Panc1 (cell line): Measurements from ENCODE around the gene PARD3. TPM values are rescaled to one million over a fixed set of nuclear protein-coding genes. Genes with fewer than 3 reads are reported as not detected.
A peak's percentile ranks its signal among the peaks of the same experiment; 100 is the strongest.

Experiments
- ATAC-seq: fragments of 200-7000 bp; cut with Tn5 transposase; 2 replicates; pipeline ENCODE4 v1.9.1; 2020; ENCODE audit warnings: mild to moderate bottlenecking, moderate library complexity
- BruUV-seq: library from RNA; stranded (reverse); fragments of 400-500 nt; replicated peaks from 2 replicates; lab custom pipeline; 2021; lab: Mats Ljungman, UMichigan
- CTCF ChIA-PET: fragments of 300-600 bp; sonication (Branson Sonifier 250); formaldehyde crosslinking; loops from one replicate; lab custom pipeline; 2022; ENCODE audit warnings: antibody characterized with exemption; lab: Charles Lee
- POLR2A ChIA-PET: fragments of 300-600 bp; sonication (Branson Sonifier 250); formaldehyde crosslinking; loops from one replicate; lab custom pipeline; 2022; ENCODE audit warnings: antibody characterized with exemption; lab: Charles Lee
- DNase-seq: peaks from one replicate; pipeline ENCODE4 v3.0.0-alpha.2; 2010; ENCODE audit warnings: low read depth, low spot score
- H3K27ac ChIP-seq: 2 replicates; pipeline ENCODE4 v1.5.1; 2011; ENCODE audit warnings: mild to moderate bottlenecking, low read length, inconsistent platforms
- H3K27me3 ChIP-seq: fragments of 200-500 bp; sonication (Bioruptor generic); 2 replicates; pipeline ENCODE4 v1.6.0; 2014; ENCODE audit warnings: low read length, inconsistent platforms; ENCODE audit not compliant: control insufficient read depth, insufficient read depth
- H3K36me3 ChIP-seq: fragments of 200-500 bp; sonication (Bioruptor generic); 2 replicates; pipeline ENCODE4 v1.5.1; 2014; ENCODE audit warnings: inconsistent platforms, mild to moderate bottlenecking, low read length, moderate library complexity; ENCODE audit not compliant: control insufficient read depth, insufficient read depth
- H3K4me1 ChIP-seq: 2 replicates; pipeline ENCODE4 v1.5.1; 2011; ENCODE audit warnings: inconsistent platforms, mild to moderate bottlenecking, low read length, moderate library complexity; ENCODE audit not compliant: control insufficient read depth, insufficient read depth
- H3K4me3 ChIP-seq, 2 experiments: 2 replicates each; pipeline ENCODE4 v1.5.1; 2011 to 2012; ENCODE audit warnings: low read depth in 2 of 2, low read length in 2 of 2, mild to moderate bottlenecking in 2 of 2, inconsistent platforms in 1 of 2, moderate library complexity in 1 of 2
- H3K9me3 ChIP-seq: fragments of 200-500 bp; sonication (Bioruptor generic); 2 replicates; pipeline ENCODE4 v1.5.1; 2014; ENCODE audit warnings: low read depth, mild to moderate bottlenecking, inconsistent platforms, low read length, moderate library complexity; ENCODE audit not compliant: control insufficient read depth, insufficient read depth
- POLR2AphosphoS5 ChIP-seq: IDR thresholded peaks from 2 replicates; pipeline ENCODE4 v1.6.1; 2012; ENCODE audit warnings: mild to moderate bottlenecking, low read depth, low read length, moderate library complexity
- SIN3A ChIP-seq: IDR thresholded peaks from 2 replicates; pipeline ENCODE4 v1.6.1; 2012; ENCODE audit warnings: low read depth, mild to moderate bottlenecking, low read length, moderate library complexity, borderline replicate concordance; ENCODE audit not compliant: insufficient read depth
- TCF7L2 ChIP-seq: IDR thresholded peaks from 2 replicates; pipeline ENCODE4 v1.6.1; 2011; ENCODE audit warnings: mild to moderate bottlenecking, low read depth, low read length, inconsistent platforms
- in situ Hi-C: cut with HindIII; loops from 2 replicates; pipeline ENCODE4 v1.10.0; 2016; ENCODE audit warnings: low sequenced_read_pairs, low pct_unique_long_range_greater_than_20kb
- intact Hi-C: fragments of 100-400 bp; cut with micrococcal nuclease; formaldehyde crosslinking; loops from one replicate; pipeline ENCODE4 v1.10.0; 2022; ENCODE audit not compliant: unreplicated experiment
- total RNA-seq: library from RNA; stranded (reverse); gene quantifications from one replicate; pipeline ENCODE4 v1.2.1, GENCODE V29; 2021; ENCODE audit not compliant: unreplicated experiment
- TF ChIP-seq, protein P1 (sequence below), 2 experiments: IDR thresholded peaks; 2 replicates each; pipeline ENCODE4 v1.6.1; 2011 to 2012; ENCODE audit warnings: low read depth in 2 of 2, control low read depth in 1 of 2, low read length in 1 of 2, mild to moderate bottlenecking in 1 of 2, moderate library complexity in 1 of 2; ENCODE audit not compliant: insufficient read depth in 1 of 2
- TF ChIP-seq, protein P2 (sequence below): fragments of 450-650 bp; IDR thresholded peaks from 2 replicates; pipeline ENCODE4 v1.5.1; 2017; ENCODE audit warnings: mild to moderate bottlenecking

PARD3 gene
- total RNA-seq, 1 experiment from 2014 or later = 29.8 TPM

DNA sequence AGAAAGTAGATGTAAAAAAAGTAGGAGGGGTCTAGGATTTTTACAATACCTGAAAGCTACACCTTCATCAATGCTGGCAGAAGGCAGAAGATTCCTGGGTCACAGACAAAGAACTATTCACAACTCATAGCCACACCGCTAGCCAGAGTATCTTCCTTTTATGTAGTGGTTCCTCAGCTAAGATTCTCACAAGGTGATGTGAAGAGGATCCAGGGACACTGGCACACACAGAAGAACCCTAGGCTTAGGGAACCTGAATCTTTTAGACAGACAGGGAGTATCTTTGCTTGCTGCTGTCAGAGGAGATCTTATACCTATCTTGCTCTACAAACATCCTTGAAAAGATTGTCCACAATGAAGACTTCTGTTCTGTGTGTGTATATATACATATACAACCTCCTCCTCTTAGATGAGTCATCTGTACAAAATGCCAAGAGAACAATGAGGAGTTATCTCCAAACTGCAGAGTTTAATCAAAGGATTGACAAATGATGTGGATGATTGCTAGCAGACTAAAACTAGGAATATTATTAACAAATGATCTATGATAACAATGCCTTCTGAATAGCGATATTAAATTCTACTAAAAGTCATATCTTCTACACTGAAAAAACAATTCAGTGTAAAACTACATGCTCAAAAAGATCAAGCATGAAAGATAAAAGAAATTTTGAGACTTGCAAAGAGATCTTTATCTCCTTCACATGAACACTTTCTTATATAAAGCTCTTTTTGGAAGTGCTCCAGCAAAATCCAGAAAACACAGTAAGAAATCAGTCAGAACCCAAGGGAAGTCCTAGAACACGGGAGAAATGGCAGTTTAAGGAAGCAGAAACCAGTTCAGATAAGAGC is 409.3 kb downstream of the PARD3 start:
- TF ChIP-seq POLR2AphosphoS5 = no peak
- TF ChIP-seq, protein P1, sequence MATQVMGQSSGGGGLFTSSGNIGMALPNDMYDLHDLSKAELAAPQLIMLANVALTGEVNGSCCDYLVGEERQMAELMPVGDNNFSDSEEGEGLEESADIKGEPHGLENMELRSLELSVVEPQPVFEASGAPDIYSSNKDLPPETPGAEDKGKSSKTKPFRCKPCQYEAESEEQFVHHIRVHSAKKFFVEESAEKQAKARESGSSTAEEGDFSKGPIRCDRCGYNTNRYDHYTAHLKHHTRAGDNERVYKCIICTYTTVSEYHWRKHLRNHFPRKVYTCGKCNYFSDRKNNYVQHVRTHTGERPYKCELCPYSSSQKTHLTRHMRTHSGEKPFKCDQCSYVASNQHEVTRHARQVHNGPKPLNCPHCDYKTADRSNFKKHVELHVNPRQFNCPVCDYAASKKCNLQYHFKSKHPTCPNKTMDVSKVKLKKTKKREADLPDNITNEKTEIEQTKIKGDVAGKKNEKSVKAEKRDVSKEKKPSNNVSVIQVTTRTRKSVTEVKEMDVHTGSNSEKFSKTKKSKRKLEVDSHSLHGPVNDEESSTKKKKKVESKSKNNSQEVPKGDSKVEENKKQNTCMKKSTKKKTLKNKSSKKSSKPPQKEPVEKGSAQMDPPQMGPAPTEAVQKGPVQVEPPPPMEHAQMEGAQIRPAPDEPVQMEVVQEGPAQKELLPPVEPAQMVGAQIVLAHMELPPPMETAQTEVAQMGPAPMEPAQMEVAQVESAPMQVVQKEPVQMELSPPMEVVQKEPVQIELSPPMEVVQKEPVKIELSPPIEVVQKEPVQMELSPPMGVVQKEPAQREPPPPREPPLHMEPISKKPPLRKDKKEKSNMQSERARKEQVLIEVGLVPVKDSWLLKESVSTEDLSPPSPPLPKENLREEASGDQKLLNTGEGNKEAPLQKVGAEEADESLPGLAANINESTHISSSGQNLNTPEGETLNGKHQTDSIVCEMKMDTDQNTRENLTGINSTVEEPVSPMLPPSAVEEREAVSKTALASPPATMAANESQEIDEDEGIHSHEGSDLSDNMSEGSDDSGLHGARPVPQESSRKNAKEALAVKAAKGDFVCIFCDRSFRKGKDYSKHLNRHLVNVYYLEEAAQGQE (IDR thresholded peaks at IDR 0.05; ENCODE audit: insufficient read depth in 1 of 2, low read depth in 2 of 2, low read length in 1 of 2) = no peak
- H3K9me3 ChIP-seq = no peaks in the 10 kb centered on the region
- no peaks in the 10 kb centered on the region for H3K36me3 ChIP-seq
- ATAC-seq = peak; percentile 74
- ChIA-PET POLR2A (interaction anchor here (0.6 kb wide), 1 partner anchor 13 kb away, joined by 4 read pairs; no protein-coding TSS in a partner anchor), CTCF (no interaction called here)
- H3K4me3 ChIP-seq = no peak overlapping the region
- peak overlapping the region; percentile 9; the same call in 1 of the 2 replicates for H3K27ac ChIP-seq
- no TSS peak for BruUV-seq
- in situ Hi-C loops (no loop called here), intact Hi-C loops (no loop called here)
- no peaks in the 10 kb centered on the region; the same call in 1 of the 2 replicates for H3K4me1 ChIP-seq
- no peak for DNase-seq
- H3K27me3 ChIP-seq = no peaks in the 10 kb centered on the region

DNA sequence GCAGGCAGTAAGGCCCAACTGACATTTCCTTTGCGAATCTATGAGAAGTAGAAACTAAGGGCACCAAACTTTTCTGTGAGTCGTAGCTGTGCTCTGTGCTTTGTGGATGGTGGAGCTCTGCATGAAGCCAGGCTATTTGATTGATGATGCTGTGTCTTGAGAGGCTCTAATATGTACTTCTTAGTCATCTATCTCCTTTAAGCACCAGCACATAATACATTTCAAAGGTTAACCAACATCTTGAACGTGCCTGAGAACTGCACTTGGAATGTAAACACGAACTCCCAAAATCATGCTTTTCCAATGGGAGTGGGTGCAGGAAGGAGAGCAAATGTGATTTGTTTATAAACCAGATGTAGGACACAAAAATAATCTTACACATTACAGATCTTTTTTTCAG is 411.6 kb downstream of the PARD3 start:
- Histone ChIP-seq H3K27me3 (no peaks in the 10 kb centered on the region), H3K27ac (no peak overlapping the region), H3K9me3 (no peaks in the 10 kb centered on the region), H3K36me3 (no peaks in the 10 kb centered on the region), H3K4me1 (no peaks in the 10 kb centered on the region; the same call in 1 of the 2 replicates), H3K4me3 (no peak overlapping the region)
- no TSS peak for BruUV-seq
- TF ChIP-seq, protein P1 (IDR thresholded peaks at IDR 0.05; ENCODE audit: insufficient read depth in 1 of 2, low read depth in 2 of 2, low read length in 1 of 2) = no peak
- no peak for TF ChIP-seq POLR2AphosphoS5
- TF ChIP-seq SIN3A = no peak
- no peak for TF ChIP-seq TCF7L2
- TF ChIP-seq, protein P2, sequence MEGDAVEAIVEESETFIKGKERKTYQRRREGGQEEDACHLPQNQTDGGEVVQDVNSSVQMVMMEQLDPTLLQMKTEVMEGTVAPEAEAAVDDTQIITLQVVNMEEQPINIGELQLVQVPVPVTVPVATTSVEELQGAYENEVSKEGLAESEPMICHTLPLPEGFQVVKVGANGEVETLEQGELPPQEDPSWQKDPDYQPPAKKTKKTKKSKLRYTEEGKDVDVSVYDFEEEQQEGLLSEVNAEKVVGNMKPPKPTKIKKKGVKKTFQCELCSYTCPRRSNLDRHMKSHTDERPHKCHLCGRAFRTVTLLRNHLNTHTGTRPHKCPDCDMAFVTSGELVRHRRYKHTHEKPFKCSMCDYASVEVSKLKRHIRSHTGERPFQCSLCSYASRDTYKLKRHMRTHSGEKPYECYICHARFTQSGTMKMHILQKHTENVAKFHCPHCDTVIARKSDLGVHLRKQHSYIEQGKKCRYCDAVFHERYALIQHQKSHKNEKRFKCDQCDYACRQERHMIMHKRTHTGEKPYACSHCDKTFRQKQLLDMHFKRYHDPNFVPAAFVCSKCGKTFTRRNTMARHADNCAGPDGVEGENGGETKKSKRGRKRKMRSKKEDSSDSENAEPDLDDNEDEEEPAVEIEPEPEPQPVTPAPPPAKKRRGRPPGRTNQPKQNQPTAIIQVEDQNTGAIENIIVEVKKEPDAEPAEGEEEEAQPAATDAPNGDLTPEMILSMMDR = no peak
- ChIA-PET CTCF (no interaction called here), POLR2A (no interaction called here)
- intact Hi-C loops = no loop called here
- in situ Hi-C loops = no loop called here
- no peak for ATAC-seq
- no peak for DNase-seq
